GM21423 (cell line): ENCODE measurements around the gene ATP9A.

Source experiments
- ATAC-seq: cut with Tn5 transposase; IDR thresholded peaks from one replicate; pipeline ENCODE4 v1.9.1; 2021; ENCODE audit warnings: mild to moderate bottlenecking, moderate library complexity; ENCODE audit not compliant: unreplicated experiment

The ATP9A gene

DNA sequence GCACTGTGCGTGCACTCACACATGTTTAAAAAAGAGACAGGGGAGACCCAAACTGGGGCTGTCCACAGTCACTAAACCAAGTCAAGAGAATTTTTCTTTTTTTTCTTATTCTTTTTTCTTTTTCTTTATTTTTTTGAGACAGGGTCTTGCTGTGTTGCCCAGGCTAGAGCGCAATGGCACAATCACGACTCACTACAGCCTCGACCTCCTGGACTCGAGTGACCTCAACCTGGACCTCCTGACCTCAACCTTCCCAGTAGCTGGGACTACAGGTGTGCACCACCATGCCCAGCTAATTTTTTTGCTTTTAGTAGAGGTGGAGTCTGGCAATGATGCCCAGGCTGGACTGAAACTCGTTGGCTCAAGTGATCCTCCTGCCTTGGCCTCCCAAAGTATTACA is 136.2 kb downstream of the ATP9A start:
- no peak for ATAC-seq

DNA sequence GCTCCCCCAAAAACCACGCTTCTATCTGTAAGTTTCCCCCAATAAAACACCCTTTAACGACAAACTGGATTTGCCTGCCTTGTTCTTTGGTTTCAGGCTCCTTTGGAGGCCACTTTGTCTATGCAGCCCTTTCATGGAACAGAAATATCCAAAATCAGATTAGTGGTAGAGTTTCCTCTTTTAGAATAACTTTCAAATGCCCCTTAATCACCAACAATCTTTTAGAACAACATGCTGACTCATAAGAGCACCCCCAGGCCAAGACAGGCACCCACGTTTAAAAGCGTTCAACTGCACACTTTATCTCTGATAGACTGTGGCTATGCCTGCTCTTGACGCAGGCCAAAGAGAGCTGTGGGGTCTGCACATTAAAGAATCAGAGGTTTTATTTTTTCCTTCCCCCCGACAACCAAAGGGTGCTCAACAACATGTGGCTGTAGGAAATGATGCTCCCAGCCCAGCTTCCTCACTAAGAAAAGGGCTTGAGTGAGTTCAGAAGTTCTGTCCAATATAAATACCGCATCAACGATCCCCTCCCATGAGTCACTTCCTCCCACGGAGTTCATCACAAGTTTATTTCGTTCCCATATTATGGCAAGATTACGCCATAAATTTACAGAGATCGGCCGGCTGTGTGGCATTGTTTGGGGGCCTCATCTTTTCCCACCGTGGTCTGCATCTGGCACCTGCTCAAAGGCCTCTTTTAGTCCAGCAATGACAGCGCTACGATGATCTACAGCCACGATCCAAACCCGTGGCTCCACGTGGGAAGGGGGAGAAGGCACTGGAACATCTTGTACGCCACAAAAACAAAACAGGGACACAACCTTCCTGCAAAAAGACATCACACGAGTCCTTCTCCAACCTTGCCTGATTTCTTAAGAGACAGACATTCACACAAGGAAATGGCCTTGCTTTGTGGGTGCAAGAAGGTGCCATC is 136.9 kb downstream of the ATP9A start:
- ATAC-seq, result no peak

DNA sequence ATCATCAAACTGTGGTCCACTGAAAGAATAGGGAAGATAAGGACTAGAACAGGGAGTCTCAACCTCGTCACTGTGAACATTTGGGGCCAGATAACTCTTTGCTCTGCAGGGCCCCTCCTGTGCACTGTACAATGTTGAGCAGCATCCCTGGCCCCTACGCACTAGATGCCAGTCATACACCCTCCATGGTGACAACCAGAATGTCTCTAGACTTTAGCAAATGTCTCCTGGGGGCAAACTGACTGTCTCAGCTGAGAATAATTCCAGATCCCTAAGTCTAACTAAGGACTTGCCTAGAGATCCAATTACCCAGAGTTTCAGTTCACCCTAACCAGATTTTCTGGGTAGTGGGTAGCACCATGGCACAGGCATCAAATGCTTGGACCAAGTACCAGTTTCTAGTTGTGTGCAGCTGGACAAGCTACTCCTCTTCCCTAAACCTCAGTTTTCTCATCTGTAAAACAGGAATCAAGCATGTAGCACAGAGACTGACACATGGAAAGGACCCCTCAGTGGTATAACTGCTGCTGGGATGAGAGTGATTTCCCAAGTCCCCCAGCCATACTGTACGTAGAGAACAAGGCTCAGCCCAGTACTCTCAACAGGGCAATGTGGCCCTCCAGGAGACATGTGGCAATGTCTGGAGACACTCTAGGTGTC is 138.7 kb downstream of the ATP9A start:
- ATAC-seq, result no peak

DNA sequence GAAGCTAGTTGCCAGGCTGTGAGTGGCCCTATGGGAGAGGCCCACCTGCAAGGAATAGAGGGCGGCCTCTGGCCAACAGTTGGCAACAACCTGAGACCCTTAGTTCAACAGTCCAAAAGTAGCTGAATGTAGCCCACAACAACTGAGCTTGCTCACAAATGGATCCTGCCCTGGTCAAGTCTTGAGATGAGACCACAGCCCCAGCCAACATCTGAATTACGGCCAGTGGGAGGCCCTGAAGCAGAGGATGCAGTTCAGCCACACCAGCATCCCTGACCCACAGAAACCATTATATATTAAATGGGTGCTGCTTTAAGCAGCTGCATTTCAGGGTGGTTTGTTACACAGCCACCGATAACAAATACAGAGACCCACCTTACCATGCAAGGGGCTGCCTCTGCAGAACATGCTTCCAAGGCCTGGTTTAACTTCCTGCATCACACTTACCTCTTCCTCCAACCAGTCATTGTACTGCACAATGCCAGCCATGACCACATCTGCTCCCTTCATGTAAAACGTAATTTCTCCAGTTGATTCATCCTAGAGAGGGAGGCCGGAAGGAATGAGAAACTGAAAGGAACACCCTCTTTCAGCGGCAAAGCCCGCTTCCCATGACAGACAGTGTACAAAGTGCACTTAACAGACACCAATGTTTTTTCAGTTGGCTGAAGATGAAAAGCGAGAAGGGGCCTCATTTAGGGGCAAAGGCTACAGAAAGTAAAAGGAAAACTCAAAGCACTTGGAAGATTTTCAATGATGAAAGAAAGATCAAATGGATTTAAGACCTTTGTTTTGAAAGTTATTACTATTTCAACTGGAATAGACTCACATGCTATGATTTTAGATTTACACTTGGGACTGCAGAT is 139.4 kb downstream of the ATP9A start:
- ATAC-seq, result no peak

DNA sequence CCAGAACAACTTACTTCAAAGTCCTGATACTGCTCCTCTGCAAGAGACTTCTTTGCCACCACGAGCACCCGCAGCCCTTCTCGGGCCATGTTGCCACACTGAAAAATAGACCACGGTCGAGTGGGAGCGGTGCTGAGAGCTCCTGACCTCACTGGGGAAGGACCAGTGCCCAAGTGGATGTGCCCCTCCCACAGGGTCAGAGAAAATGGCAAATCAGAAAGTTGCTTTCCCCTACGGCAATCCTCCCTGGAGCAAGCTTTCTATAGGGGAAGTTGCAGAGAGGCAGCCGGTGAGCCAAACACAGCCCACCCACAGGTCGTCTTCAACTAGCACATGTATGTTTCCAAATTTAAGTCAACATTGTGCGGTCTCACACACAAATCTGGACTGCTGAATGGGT is 140.6 kb downstream of the ATP9A start:
- no peak for ATAC-seq

DNA sequence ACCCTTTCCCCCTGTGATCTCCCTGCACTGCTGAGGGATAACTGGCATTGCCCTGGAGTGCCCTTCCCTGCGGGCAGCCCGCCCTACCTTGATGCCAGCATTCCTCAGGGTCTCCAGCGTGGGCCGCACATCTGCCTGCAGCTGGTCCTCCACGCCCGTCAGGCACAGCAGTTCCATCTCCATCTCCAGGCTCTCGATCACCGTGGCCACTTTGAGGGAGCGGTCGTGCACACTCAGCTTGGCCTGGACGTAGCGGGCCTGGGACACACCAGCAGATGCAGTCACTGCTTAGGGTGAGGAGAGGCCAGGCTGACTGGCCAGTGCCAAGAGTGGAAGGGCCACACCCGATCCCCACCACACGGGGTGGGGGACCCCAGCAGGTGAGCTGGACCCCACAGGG is 143.1 kb downstream of the ATP9A start:
- no peak for ATAC-seq

DNA sequence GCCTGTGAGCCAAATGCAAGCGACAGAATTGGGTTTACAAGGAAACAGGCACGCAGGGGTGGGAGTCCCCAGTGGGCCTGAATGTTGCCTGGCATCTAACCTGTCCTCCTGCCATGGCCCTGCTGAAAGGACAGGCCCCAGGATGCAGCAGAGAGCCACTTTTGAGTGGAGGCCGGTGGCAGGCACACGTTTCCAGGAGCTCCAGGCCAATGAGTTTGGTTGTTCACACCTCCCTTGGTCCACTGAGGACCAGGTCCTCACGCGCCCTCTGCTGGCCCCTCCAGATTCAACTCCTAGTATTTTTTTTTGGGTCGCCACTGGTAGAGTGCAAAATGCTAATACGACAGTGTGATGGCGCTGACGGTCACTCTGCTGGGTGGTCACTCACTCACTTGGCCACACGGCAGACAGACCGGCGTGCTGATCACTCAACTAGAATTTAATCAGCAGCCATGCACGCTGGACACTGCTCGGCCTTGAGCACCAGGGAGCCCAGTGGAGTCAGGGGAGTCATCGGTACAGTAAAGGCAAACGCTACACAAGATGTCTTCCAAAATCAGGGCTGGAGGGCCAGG is 143.9 kb downstream of the ATP9A start:
- no peak for ATAC-seq

DNA sequence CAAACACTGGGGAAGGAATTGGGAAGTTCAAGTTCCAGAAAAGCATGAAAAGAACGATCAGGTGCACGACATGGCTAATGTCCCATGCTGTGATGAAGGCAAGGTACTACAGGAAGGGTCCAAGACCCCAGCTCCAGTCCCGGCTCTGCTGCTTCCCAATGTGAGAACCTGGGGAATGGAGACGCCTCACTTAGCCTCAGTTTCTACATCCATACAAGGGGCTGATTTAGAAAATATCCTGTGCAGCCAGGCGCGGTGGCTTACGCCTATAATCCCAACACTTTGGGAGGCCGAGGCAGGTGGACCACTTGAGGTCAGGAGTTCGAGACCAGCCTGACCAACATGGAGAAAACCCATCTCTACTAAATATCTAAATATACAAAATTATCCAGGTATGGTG is 144.9 kb downstream of the ATP9A start:
- ATAC-seq, result no peak

DNA sequence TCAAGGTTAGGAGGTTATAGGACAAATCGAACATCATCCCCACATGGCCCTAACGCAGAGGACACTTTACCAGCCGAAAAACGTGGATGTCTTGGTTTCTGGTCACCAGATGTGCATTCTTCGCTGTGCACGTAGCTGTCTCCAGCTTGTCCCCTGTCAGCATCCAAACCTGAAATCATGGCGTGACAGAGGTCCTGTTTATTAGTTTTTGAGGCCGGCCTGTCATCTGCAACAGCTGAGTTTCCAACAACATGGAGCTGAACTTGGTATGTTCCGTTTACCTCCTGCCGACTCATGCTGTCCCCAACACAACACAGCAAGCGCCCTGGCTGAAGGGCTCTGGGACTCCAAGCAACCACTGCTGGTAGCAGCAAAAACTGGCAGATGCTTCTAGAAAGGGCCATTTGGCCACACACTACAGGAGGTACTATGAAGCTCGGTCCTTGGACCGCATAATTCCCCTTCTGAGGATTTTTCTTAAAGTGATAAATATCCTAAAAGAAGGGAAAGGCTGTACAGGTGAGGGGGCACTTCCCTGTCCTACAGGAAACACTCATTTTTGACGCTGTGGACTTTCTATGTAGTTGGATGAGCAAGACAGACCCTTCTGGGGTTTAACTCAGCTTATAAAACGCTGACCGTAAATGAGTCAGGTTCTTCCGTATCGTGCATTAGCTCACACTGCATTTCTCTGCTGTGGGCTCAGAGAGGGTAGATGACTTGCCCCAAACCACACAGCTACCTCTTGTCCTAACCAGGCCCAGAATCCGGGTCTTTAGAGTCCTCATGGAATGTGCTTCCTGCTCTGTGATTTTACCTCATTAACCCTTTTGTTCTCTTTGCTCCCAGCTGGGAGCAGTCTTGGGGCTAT is 146.0 kb downstream of the ATP9A start:
- ATAC-seq, result no peak

DNA sequence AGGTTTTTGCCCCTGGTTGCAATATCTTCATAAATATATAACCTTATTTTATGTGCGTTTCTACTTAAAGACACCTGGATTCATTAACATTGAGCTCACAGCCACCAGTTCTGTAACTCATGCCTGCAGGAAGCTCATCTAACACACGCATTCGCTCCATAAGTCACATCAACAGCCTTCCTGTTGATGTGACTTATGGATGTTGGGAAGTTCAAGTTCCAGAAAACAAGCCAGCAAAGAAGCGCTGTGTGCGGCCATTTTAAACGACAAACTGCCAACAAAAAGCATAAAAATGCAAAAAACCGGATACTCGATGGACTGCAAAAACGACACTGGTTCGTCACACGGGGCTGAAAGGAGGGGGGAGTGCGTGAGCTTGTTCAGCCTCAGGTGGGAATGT is 147.8 kb downstream of the ATP9A start:
- ATAC-seq, result no peak

DNA sequence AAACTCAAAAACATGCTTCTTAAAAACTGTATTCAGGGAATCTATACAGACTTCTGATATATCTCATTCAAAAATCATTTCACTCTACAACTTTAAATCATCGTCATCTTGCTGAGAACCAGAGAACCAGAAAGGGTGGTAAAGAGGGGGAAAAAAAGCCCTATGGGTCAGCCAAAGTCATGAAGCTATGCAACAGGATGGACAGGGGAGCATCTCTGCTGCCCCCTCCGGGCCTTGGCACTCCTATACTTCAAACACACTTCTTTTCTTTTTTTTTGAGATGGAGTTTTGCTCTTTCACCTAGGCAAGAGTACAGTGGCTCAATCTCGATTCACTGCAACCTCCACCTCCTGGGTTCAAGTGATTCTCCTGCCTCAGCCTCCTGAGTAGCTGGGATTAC is 152.1 kb downstream of the ATP9A start:
- ATAC-seq, result no peak

DNA sequence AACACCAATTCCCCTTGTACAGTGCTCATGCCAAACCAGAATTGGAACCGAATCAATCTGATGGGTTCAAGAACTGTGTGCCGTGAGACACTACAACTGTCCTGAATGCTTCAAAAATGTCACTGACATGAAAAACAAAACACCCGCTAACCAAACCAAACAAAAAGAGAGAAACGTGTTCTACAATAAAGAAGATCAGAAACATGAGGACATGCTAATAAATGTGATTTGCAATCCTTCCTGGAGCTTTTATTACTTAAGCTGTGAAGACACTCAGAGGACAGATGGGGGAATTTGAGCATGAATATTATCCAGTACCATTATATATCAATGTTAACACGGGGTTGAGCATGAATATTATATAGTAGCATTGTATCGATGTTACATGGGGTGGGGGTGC is 153.5 kb downstream of the ATP9A start:
- no peak for ATAC-seq

DNA sequence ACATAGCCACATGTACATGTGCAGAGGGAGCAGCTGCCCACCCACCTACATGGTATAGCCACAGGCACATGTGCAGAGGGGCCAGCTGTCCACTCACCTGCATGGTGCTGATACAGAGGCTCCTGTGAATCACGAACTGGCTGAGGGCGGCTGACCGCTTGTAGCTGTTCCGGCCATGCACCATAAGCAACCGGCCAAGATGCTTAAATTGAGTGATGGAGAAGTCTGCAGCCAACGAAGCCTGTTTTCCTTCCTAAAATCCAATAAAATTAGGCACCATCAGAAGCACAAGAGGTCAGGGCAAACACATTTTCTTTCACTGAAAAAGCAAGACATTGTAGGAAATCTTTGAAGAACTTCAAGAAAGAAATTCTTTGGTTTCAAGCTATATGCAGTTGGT is 154.6 kb downstream of the ATP9A start:
- no peak for ATAC-seq

DNA sequence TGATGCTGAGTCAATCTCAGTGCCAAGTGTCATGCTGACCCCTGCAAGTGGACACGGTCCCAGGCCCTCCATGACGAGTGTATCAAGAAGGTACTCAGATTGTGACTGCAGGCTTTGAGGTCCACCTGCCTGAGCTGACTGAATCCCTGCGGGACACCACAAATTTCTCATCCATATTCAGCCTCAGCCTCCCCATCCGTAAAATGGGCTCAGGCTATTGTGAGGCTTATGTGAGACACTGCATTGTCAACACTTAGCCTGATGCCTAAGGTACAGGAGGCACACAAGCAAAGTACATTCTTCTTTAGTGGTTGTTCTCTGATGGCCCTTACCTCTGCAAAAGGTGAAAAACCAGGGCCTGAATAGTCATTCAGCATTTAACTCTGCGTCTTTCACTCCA is 155.3 kb downstream of the ATP9A start:
- no peak for ATAC-seq

DNA sequence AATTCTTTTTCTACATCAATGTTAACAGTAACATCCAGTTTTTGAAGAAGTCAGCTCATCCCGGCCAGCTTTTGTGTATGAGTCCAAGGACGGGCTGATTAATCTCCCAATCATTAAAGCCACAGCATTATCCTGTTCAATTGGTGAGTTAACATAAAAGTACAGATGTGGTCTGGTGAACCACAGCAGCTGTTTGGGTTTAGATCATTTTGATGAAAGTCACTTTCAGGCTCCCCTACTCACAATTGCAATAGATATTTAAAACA is 156.6 kb downstream of the ATP9A start:
- ATAC-seq, result no peak

DNA sequence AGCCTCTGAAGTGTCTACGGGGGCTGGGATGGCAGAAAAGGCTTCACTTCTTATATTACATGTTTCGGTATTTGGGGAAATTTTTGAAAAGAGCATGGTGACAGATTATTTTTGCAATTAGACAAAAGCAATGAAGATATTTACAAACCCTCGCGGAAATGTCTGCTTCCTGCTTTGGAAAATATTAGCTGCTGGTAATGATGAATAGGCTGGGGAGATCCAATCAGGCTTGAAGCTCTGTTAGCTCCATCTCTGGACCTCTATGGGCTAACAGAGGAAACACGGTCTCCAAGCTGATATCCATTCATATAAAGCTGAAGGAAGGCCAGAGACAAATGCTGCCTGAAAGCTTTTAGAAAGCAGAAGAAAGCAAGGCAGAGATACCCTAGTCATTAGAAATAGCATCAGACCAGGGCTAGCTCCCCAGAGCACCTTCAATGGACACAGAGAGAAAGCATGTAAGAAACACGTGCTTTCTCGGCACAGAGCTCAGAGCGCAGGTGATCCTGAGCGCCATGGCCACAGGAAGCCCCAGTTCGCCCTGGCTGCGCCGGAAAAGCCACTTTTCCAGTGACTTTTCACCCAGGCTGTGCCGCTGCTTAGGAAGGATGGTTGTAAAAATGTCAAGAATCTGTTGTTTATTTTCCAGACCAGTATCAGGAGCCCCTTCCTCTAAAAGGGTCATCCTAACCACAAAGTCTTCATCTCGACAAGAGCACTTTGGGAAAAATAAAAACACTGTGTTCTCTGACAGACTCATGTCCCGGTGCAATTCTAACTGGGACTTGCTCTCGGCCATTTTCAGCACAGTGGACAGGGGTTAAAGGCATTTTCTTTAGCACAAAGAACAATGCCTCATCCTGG is 157.2 kb downstream of the ATP9A start:
- ATAC-seq, result no peak

DNA sequence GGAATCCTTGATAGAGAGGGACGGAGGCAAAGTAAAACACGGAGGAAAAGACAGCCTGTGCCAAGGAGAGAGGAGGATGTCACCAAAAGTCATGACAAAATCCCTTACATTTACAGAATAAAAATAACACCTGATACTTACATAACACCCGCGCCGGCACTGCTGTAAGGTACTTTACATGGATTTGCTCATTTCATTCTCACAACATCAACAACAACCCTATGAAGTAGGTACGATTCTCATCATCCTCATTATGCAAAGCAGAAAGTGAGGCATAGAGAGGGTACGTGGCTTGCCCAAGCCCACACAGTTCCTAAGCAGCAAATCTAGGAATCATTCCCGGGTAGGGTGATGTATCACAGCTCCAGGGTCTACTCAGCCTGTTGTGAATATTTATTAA is 158.1 kb downstream of the ATP9A start:
- ATAC-seq, result no peak

DNA sequence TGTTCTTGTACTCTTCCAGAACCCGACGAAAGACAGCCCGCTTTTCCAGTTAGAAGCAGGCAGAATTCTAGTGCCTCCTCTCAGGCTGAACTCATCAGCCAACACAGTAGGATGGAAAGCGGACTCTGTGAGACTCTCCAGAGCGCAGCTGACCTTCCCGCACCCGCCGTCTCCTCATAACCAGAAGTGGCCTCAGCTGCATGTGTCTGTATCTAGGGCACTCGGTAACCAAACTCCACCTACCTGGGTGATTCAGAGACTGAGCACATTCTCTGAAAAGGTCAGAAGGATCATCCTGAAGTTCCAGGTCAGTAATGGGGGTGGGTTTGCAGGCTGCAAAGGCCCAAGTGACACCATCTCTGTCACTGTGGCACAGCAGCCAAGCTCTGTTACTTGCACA is 158.9 kb downstream of the ATP9A start:
- ATAC-seq, result no peak

DNA sequence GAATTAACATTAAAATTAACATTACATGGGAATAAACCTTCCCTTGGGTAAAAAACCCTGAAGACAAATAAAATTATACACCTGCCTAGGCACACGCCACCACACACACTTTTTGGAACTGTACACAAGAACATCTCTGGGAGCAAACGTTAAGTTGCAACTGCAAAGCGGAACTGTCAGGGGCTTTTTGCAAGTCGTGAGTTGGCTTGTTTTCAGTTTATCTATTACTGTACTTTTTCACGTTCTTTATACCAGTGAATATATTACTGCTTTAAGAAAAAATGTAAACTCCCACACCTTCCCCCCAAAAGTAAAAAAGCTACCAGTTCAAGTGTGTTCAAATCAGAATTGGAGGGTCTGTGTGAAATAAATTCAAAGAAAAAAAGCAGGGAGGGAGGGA is 160.1 kb downstream of the ATP9A start:
- no peak for ATAC-seq

DNA sequence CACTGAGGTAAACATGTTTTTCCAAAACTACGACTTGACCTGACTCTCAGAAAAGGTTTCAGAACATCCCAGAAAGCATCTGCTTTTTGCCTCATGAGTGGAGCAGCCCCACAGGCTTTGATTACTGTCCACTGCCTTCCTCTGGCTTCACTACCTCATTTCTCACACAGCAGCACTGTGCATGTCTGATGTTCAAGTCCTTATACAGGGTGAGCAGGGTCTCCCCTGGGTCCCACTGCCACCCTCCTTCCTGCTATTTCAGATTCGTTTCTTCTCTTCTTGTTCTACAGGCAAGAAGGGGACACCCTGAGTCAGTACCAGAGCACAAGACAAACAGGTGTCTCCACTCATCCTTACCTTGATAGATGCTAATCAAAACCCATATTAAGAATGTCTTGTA is 161.0 kb downstream of the ATP9A start:
- no peak for ATAC-seq
